HepG2 (cell line): ENCODE data around the gene ATP2B2. TPM values are rescaled to one million over a fixed set of nuclear protein-coding genes. Genes with fewer than 3 reads are reported as not detected.

Experiments used
- DPF2 ChIP-seq: sonication (generic); formaldehyde crosslinking; IDR thresholded peaks from 2 replicates; pipeline ENCODE4 v1.4.0; 2020; ENCODE audit warnings: mild to moderate bottlenecking, low read depth, missing genetic modification reagents, borderline replicate concordance
- EP300 ChIP-seq, 3 experiments: sonication (generic) in 1 of 3; formaldehyde crosslinking in 1 of 3; IDR thresholded peaks; 2 replicates each; pipeline versions ENCODE4 v1.5.1 to v1.6.1; 2011 to 2020; ENCODE audit warnings: low read depth in 2 of 3, low read length in 2 of 3, borderline replicate concordance in 1 of 3, improper control_type of control experiment in 1 of 3, mild to moderate bottlenecking in 1 of 3, missing genetic modification reagents in 1 of 3, moderate library complexity in 1 of 3
- HIVEP1 ChIP-seq: sonication (generic); formaldehyde crosslinking; IDR thresholded peaks from 2 replicates; pipeline ENCODE4 v1.4.0; 2020; ENCODE audit warnings: mild to moderate bottlenecking, missing genetic modification reagents
- HOXA3 ChIP-seq: sonication (generic); formaldehyde crosslinking; IDR thresholded peaks from 2 replicates; pipeline ENCODE4 v1.5.0; 2020; ENCODE audit warnings: missing genetic modification reagents
- MTA3 ChIP-seq: sonication (generic); formaldehyde crosslinking; IDR thresholded peaks from 2 replicates; pipeline ENCODE4 v1.4.0; 2020; ENCODE audit warnings: missing genetic modification reagents
- NCOR1 ChIP-seq: fragments of 200-600 bp; sonication (generic); IDR thresholded peaks from 2 replicates; pipeline ENCODE4 v1.7.0; 2017; ENCODE audit warnings: antibody characterized with exemption, low read length, borderline replicate concordance
- POLR2AphosphoS5 ChIP-seq: IDR thresholded peaks from 2 replicates; pipeline ENCODE4 v1.6.1; 2012; ENCODE audit warnings: low read depth, low read length
- PRMT3 ChIP-seq: sonication (generic); formaldehyde crosslinking; IDR thresholded peaks from 2 replicates; pipeline ENCODE4 v1.8.1; 2022; ENCODE audit warnings: low read depth, mild to moderate bottlenecking, moderate library complexity, missing genetic modification reagents, borderline replicate concordance
- TEAD2 ChIP-seq: sonication (generic); formaldehyde crosslinking; IDR thresholded peaks from 2 replicates; pipeline ENCODE4 v1.9.0; 2021; ENCODE audit warnings: missing genetic modification reagents
- YEATS4 ChIP-seq: sonication (generic); formaldehyde crosslinking; IDR thresholded peaks from 2 replicates; pipeline ENCODE4 v1.4.0; 2020; ENCODE audit warnings: missing genetic modification reagents, borderline replicate concordance
- ZNF12 ChIP-seq: sonication (generic); formaldehyde crosslinking; IDR thresholded peaks from 2 replicates; pipeline ENCODE4 v1.5.0; 2020; ENCODE audit warnings: missing genetic modification reagents
- ZNF501 ChIP-seq: sonication (generic); formaldehyde crosslinking; IDR thresholded peaks from 2 replicates; pipeline ENCODE4 v1.5.1; 2020; ENCODE audit warnings: mild to moderate bottlenecking, moderate library complexity, missing genetic modification reagents
- ZNF556 ChIP-seq: sonication (generic); formaldehyde crosslinking; IDR thresholded peaks from 2 replicates; pipeline ENCODE4 v1.4.0; 2020; ENCODE audit warnings: mild to moderate bottlenecking, missing genetic modification reagents, borderline replicate concordance
- ZNF558 ChIP-seq: sonication (generic); formaldehyde crosslinking; IDR thresholded peaks from 2 replicates; pipeline ENCODE4 v1.9.0; 2022; ENCODE audit warnings: mild to moderate bottlenecking, missing genetic modification reagents, borderline replicate concordance
- ZNF720 ChIP-seq: sonication (generic); formaldehyde crosslinking; IDR thresholded peaks from 2 replicates; pipeline ENCODE4 v1.4.0; 2020; ENCODE audit warnings: missing genetic modification reagents
- polyA plus RNA-seq, 8 experiments: library from polyadenylated mRNA; depleted of rRNA in 3 of 8; stranded (reverse) in 7 of 8; unstranded in 1 of 8; fragments of >200 nt; fragmentation: Illumina TruSeq in 4 of 8; extraction: Trizol in 4 of 8; gene quantifications; 2 replicates each; pipeline versions ENCODE4 v1.2.1 to v1.2.3, GENCODE V29; 2011 to 2016; ENCODE audit warnings: low read depth in 4 of 8, missing spikeins in 1 of 8, mixed read lengths in 1 of 8; ENCODE audit not compliant: insufficient read depth in 1 of 8
- total RNA-seq, 5 experiments: library from RNA; depleted of rRNA; stranded (reverse); fragments of >200 nt; fragmentation: Illumina TruSeq; extraction: Trizol; gene quantifications; 2 replicates each; pipeline ENCODE4 v1.2.3, GENCODE V29; 2016; ENCODE audit warnings: low read depth in 1 of 5
- TF ChIP-seq, protein P1 (sequence below): IDR thresholded peaks from 2 replicates; pipeline ENCODE4 v1.4.0; 2020; ENCODE audit warnings: mild to moderate bottlenecking, missing genetic modification reagents
- TF ChIP-seq, protein P2 (sequence below): sonication (generic); formaldehyde crosslinking; IDR thresholded peaks from 2 replicates; pipeline ENCODE4; 2020; ENCODE audit warnings: missing genetic modification reagents, mild to moderate bottlenecking, borderline replicate concordance
- TF ChIP-seq, protein P3 (sequence below): sonication (generic); formaldehyde crosslinking; IDR thresholded peaks from 2 replicates; pipeline ENCODE4 v1.5.1; 2020; ENCODE audit warnings: missing genetic modification reagents, mild to moderate bottlenecking, borderline replicate concordance

Gene ATP2B2
- total and polyA plus RNA-seq, 2 of the 13 experiments (the other 11 are each of a cell fraction or from before 2014, with no cell fraction given) = 1.5 to 2.3 TPM

GRCh38 chr3:10317311-10317960, 187.9 kb downstream of the ATP2B2 start (continued):
- TF ChIP-seq, protein P1, sequence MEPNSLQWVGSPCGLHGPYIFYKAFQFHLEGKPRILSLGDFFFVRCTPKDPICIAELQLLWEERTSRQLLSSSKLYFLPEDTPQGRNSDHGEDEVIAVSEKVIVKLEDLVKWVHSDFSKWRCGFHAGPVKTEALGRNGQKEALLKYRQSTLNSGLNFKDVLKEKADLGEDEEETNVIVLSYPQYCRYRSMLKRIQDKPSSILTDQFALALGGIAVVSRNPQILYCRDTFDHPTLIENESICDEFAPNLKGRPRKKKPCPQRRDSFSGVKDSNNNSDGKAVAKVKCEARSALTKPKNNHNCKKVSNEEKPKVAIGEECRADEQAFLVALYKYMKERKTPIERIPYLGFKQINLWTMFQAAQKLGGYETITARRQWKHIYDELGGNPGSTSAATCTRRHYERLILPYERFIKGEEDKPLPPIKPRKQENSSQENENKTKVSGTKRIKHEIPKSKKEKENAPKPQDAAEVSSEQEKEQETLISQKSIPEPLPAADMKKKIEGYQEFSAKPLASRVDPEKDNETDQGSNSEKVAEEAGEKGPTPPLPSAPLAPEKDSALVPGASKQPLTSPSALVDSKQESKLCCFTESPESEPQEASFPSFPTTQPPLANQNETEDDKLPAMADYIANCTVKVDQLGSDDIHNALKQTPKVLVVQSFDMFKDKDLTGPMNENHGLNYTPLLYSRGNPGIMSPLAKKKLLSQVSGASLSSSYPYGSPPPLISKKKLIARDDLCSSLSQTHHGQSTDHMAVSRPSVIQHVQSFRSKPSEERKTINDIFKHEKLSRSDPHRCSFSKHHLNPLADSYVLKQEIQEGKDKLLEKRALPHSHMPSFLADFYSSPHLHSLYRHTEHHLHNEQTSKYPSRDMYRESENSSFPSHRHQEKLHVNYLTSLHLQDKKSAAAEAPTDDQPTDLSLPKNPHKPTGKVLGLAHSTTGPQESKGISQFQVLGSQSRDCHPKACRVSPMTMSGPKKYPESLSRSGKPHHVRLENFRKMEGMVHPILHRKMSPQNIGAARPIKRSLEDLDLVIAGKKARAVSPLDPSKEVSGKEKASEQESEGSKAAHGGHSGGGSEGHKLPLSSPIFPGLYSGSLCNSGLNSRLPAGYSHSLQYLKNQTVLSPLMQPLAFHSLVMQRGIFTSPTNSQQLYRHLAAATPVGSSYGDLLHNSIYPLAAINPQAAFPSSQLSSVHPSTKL (CRISPR knock-in tag) = peak; percentile 93
- TF ChIP-seq, protein P2, sequence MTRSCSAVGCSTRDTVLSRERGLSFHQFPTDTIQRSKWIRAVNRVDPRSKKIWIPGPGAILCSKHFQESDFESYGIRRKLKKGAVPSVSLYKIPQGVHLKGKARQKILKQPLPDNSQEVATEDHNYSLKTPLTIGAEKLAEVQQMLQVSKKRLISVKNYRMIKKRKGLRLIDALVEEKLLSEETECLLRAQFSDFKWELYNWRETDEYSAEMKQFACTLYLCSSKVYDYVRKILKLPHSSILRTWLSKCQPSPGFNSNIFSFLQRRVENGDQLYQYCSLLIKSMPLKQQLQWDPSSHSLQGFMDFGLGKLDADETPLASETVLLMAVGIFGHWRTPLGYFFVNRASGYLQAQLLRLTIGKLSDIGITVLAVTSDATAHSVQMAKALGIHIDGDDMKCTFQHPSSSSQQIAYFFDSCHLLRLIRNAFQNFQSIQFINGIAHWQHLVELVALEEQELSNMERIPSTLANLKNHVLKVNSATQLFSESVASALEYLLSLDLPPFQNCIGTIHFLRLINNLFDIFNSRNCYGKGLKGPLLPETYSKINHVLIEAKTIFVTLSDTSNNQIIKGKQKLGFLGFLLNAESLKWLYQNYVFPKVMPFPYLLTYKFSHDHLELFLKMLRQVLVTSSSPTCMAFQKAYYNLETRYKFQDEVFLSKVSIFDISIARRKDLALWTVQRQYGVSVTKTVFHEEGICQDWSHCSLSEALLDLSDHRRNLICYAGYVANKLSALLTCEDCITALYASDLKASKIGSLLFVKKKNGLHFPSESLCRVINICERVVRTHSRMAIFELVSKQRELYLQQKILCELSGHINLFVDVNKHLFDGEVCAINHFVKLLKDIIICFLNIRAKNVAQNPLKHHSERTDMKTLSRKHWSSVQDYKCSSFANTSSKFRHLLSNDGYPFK (CRISPR knock-in tag) = 0 out of 2 replicates have a peak, but pooled peaks have one; percentile 20
- TF ChIP-seq ZNF12 (CRISPR knock-in tag) (peak; percentile 35; the same call in 1 of the 2 replicates), EP300 (IDR thresholded peaks at IDR 0.05; ENCODE audit: low read depth in 2 of 2, low read length in 2 of 2) (peak; percentile 49 to 89; a peak in 2 of 4 replicates), EP300 (CRISPR knock-in tag; IDR thresholded peaks at IDR 0.05; ENCODE audit: borderline replicate concordance) (peak; percentile 55; the same call in 1 of the 2 replicates), ZNF556 (peak; percentile 58; the same call in 1 of the 2 replicates), DPF2 (CRISPR knock-in tag) (peak; percentile 83; the same call in 1 of the 2 replicates), ZNF558 (no peak), ZNF720 (CRISPR knock-in tag) (no peak), NCOR1 (peak; percentile 98), POLR2AphosphoS5 (no peak; the same call in 1 of the 2 replicates), HOXA3 (CRISPR knock-in tag) (peak; percentile 68), HIVEP1 (CRISPR knock-in tag) (no peak), PRMT3 (CRISPR knock-in tag) (no peak), YEATS4 (CRISPR knock-in tag) (peak; percentile 66; the same call in 1 of the 2 replicates), ZNF501 (CRISPR knock-in tag) (no peak; the same call in 1 of the 2 replicates), TEAD2 (no peak), MTA3 (CRISPR knock-in tag) (no peak)
- TF ChIP-seq, protein P3, sequence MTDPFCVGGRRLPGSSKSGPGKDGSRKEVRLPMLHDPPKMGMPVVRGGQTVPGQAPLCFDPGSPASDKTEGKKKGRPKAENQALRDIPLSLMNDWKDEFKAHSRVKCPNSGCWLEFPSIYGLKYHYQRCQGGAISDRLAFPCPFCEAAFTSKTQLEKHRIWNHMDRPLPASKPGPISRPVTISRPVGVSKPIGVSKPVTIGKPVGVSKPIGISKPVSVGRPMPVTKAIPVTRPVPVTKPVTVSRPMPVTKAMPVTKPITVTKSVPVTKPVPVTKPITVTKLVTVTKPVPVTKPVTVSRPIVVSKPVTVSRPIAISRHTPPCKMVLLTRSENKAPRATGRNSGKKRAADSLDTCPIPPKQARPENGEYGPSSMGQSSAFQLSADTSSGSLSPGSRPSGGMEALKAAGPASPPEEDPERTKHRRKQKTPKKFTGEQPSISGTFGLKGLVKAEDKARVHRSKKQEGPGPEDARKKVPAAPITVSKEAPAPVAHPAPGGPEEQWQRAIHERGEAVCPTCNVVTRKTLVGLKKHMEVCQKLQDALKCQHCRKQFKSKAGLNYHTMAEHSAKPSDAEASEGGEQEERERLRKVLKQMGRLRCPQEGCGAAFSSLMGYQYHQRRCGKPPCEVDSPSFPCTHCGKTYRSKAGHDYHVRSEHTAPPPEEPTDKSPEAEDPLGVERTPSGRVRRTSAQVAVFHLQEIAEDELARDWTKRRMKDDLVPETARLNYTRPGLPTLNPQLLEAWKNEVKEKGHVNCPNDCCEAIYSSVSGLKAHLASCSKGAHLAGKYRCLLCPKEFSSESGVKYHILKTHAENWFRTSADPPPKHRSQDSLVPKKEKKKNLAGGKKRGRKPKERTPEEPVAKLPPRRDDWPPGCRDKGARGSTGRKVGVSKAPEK (CRISPR knock-in tag) = no peak
